Ovary (tissue), 9 donors: ENCODE results near the gene TNK1. TPM values are rescaled to one million over a fixed set of nuclear protein-coding genes. Genes with fewer than 3 reads are reported as not detected.

Experiments used
- DNase-seq, 5 donors: peaks; one replicate each; pipeline ENCODE4 v3.0.0-alpha.2; 2019 to 2020
- H3K27ac ChIP-seq, 2 donors: fragments of 200-600 bp; one replicate each; pipeline versions ENCODE4 v1.5.1 to v1.8.0; 2019 to 2022
- H3K27me3 ChIP-seq: fragments of 200-600 bp; one replicate; pipeline ENCODE4 v1.8.0; 2022
- H3K36me3 ChIP-seq: fragments of 200-600 bp; sonication (generic); one replicate; pipeline ENCODE4 v1.5.1; 2019
- H3K4me1 ChIP-seq: one replicate; pipeline ENCODE4 v1.8.1; 2013; ENCODE audit warnings: mild to moderate bottlenecking, moderate library complexity; ENCODE audit not compliant: insufficient read depth
- H3K4me3 ChIP-seq: fragments of 200-600 bp; sonication (generic); one replicate; pipeline ENCODE4 v1.5.1; 2017
- H3K9me3 ChIP-seq, 2 donors: fragments of 200-600 bp in 1 of 2; sonication (generic) in 1 of 2; one replicate each; pipeline versions ENCODE4 v1.5.1 to v1.8.1; 2013 to 2019; ENCODE audit warnings: mild to moderate bottlenecking in 1 of 2, moderate library complexity in 1 of 2
- EP300 ChIP-seq: sonication (generic); formaldehyde crosslinking; IDR thresholded peaks from one replicate; pipeline ENCODE4 v1.6.1; 2017; ENCODE audit warnings: antibody characterized with exemption
- POLR2A ChIP-seq: fragments of 450-650 bp; IDR thresholded peaks from one replicate; pipeline ENCODE4 v1.6.1; 2017; ENCODE audit warnings: antibody characterized with exemption, mild to moderate bottlenecking, moderate library complexity
- WGBS, 3 donors: extraction: QIAGEN DNeasy Blood & Tissue Kit in 1 of 3; methylation state at CpG; one replicate each; pipeline versions ENCODE4 v1.1.5 to v1.1.7; 2013 to 2017; 5-methylcytosine and 5-hydroxymethylcytosine counted together
- intact Hi-C, 4 donors: fragments of 100-400 bp; cut with DNase I; formaldehyde crosslinking; loops; one replicate each; pipeline versions ENCODE4 v1.11.0 to v1.15.1; 2022 to 2023
- polyA plus RNA-seq, 2 donors: library from polyadenylated mRNA; stranded (reverse); fragments of 200-250 nt in 1 of 2; fragments of 350-450 nt in 1 of 2; fragmentation: Illumina TruSeq in 1 of 2; extraction: RNeasy Lipid Tissue Mini Kit (QIAGEN cat#74804) in 1 of 2; gene quantifications; one replicate each; pipeline ENCODE4 v1.2.3, GENCODE V29; 2013 to 2014
- total RNA-seq, 7 donors: library from RNA; depleted of rRNA in 2 of 7; stranded (reverse); fragments of >200 nt in 2 of 7; fragmentation: NEBNext Ultra II Directional in 3 of 7; extraction: Animal tissue kit (Norgen Biotek cat#: 25700) in 3 of 7; gene quantifications; one replicate each; pipeline versions ENCODE4 v1.1.0 to v1.2.4, GENCODE V29; 2016 to 2023
- TF ChIP-seq, protein P1 (sequence below), 3 donors: fragments of 450-650 bp in 2 of 3; fragments of 200-600 bp in 1 of 3; IDR thresholded peaks; one replicate each; pipeline versions ENCODE4 v1.5.1 to v1.8.0; 2016 to 2022; ENCODE audit warnings: antibody characterized with exemption in 3 of 3, mild to moderate bottlenecking in 1 of 3
- donor health status: DM: no; HTN: no; CAD: no; lungs with moderate emphysema.
- donor health status: DM: no; HTN: no; CAD: no.
- donor health status: Bipolar disorder and iron deficiency.
- donor health status: DM: yes; HTN: yes; CAD: no.
- donor health status: DM: no; HTN: no; CAD: no.
- donor health status: DM: yes; HTN: yes; CAD: no.

TNK1 gene
- total and polyA plus RNA-seq, 9 donors, result 0.85 to 8.3 (median 5.7) TPM

DNA sequence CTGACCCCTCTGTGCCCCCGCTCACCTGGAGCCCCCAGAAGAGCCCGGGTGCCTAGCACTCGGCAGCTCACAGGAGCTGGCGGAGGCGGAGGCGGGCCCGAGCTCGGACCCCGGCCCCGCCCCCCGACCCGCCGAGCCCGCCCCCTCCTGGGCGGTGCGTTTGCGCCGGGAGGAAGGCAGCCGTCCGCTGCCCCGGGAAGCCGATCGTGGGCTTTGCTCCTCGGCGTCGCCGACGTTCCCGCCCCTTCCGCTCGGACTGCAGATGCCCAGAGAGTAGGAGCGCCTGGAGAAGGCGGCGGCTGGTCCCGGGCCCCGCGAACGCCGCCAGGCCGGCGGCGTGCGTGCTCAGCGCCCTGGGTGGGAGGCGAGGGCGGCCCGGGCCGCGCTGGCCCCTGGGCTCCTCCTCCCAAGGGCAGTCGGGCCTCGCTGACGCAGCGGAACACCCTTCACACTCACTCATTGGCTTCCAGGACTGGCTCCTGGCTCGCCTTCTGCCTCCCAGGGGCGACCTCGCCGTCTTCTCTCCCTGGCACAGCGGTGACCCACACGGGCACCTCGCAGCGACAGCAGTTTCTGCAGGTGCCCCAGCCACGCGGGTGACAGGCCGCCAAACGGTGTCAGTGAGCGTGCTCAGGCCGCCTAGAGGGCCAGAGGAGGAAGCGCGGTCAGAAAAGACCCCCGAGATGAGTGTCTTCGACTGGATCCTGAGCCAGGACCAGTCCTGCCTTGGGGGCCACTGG lies 13.7 kb downstream of the TNK1 start, which contains the start of gene PLSCR3:
Gene PLSCR3 (minus strand): TSS at position 74 of the 740 bp plus-strand sequence. CDS start 415 bp downstream, outside the sequence.
- Histone ChIP-seq H3K4me1 (peaks cover 5% of the 10 kb centered on the region), H3K27me3 (no peaks in the 10 kb centered on the region), H3K4me3 (peak within 1 kb of the TSS; percentile 63), H3K9me3 (no peaks in the 10 kb centered on the region), H3K27ac (peak within 1 kb of the TSS; percentile 37 to 94), H3K36me3 (no peaks in the 10 kb centered on the region)
- WGBS, 3 donors, result 0 to 1% (median 1%) methylated on average over 45 to 71 of the region's 71 CpGs
- peak; percentile 85 to 92 (median 88) for DNase-seq
- intact Hi-C loops, result no loop called here
- TF ChIP-seq POLR2A (peak; percentile 94), EP300 (no peak)
- TF ChIP-seq, protein P1, sequence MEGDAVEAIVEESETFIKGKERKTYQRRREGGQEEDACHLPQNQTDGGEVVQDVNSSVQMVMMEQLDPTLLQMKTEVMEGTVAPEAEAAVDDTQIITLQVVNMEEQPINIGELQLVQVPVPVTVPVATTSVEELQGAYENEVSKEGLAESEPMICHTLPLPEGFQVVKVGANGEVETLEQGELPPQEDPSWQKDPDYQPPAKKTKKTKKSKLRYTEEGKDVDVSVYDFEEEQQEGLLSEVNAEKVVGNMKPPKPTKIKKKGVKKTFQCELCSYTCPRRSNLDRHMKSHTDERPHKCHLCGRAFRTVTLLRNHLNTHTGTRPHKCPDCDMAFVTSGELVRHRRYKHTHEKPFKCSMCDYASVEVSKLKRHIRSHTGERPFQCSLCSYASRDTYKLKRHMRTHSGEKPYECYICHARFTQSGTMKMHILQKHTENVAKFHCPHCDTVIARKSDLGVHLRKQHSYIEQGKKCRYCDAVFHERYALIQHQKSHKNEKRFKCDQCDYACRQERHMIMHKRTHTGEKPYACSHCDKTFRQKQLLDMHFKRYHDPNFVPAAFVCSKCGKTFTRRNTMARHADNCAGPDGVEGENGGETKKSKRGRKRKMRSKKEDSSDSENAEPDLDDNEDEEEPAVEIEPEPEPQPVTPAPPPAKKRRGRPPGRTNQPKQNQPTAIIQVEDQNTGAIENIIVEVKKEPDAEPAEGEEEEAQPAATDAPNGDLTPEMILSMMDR (IDR thresholded peaks at IDR 0.05), result peak; percentile 29 to 51 (median 42)

DNA sequence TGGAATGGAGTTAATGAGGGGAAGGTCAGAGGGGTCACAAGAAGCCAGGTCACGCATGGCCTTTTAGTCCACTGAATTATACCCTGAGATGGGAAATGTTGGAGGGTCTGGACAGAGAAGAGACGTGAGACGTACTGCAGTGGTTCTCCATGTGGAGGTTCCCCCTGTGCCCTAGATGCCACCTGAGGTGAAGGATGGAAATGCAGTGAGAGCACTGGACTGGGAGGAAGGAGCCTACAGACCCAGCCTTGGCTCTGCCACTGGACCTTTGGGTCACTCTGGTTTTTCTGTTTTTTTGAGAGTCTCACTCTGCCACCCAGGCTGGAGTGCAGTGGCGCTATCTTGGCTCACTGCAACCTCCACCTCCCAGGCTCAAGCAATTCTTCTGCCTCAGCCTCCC lies 15.3 kb downstream of the TNK1 start:
- intact Hi-C loops, result no loop called here
- 82 to 88% (median 86%) methylated on average over 4 of the region's 4 CpGs for WGBS, 3 donors

DNA sequence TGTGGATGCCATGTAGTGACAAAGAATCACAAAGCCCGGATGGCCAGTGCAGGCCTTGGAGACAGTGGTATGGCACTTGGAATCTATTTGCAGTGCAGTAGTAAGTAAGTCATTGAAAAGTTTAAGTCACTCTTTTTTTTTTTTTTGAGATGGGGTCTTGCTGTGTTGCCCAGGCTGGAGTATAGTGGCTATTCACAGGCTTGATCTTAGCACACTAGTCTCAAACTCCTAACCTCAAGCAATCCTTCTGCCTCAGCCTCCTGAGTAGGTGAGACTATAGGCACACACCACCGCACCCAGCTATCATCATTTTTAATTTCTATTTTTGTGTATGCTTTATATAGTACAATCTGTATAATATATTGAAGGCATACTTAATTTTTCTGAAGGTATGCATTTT lies 17.7 kb downstream of the TNK1 start:
- Histone ChIP-seq H3K27me3 (no peaks in the 10 kb centered on the region), H3K4me3 (no peak overlapping the region), H3K27ac (no peak overlapping the region), H3K9me3 (no peaks in the 10 kb centered on the region), H3K36me3 (no peaks in the 10 kb centered on the region), H3K4me1 (no peaks in the 10 kb centered on the region)
- TF ChIP-seq POLR2A, result no peak
- no peak for TF ChIP-seq EP300
- TF ChIP-seq, protein P1 (IDR thresholded peaks at IDR 0.05), result no peak
- intact Hi-C loops, result no loop called here
- DNase-seq, result no peak
- 79 to 80% (median 79%) methylated on average over 2 of the region's 2 CpGs for WGBS, 3 donors

More for the DNA sequence above, 15.3 kb downstream of the TNK1 start:
- Histone ChIP-seq H3K27ac (no peak overlapping the region), H3K27me3 (no peaks in the 10 kb centered on the region), H3K36me3 (no peaks in the 10 kb centered on the region), H3K4me1 (peaks cover 5% of the 10 kb centered on the region), H3K9me3 (no peaks in the 10 kb centered on the region), H3K4me3 (no peak overlapping the region)
- no peak for DNase-seq
- TF ChIP-seq, protein P1 (IDR thresholded peaks at IDR 0.05), result no peak
- TF ChIP-seq POLR2A, result no peak
- no peak for TF ChIP-seq EP300

DNA sequence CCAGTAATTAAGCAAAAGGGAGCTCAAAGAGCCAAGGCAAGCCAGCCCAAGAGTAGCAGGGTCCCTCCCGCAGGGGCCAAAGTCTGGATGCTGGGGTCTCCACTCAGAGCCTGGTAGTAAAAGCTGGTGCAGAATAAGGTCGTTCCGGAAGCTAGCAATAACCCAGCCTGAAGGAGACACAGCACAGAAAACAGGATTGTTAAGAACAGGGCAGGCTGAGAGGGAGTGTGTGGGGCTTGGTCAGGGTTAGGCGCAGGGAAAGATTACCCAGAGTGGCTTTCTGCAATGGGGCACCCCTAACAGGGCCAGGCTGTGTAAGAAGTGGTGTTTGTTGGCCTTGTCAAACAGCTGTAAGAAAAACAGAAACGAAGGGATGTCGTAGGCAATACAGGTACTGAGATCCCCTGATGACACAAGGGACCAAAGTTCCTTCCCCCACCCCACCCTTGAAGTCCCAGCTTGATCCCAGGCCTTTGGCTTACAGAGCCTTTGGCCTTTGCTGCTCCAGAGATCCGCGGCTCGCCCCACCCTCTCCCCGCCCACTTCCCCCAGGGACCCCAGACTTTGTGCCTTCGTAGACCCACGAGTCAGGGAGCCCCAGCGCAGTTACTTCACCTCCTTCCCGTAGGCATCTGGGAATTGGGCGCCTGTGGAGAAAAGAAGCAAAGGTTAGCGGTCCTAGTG lies 22.3 kb downstream of the TNK1 start:
- intact Hi-C loops, result no loop called here
- H3K27ac ChIP-seq, result peak overlapping the region; percentile 18 to 89
- DNase-seq, result peak in 4 of 5 donors; percentile 69 to 78 (median 72)
- TF ChIP-seq POLR2A, result no peak
- TF ChIP-seq, protein P1 (IDR thresholded peaks at IDR 0.05), result no peak
- no peaks in the 10 kb centered on the region for H3K36me3 ChIP-seq
- H3K27me3 ChIP-seq, result no peaks in the 10 kb centered on the region
- H3K4me1 ChIP-seq, result peaks cover 5% of the 10 kb centered on the region
- H3K9me3 ChIP-seq, result no peaks in the 10 kb centered on the region
- WGBS, 3 donors, result 9 to 11% (median 11%) methylated on average over 15 to 16 of the region's 16 CpGs
- peak overlapping the region; percentile 50 for H3K4me3 ChIP-seq
